Neural progenitor cell (in vitro differentiated cells): ENCODE results near the gene LRFN2.

Experiments used
- CTCF ChIP-seq: fragments of 200-600 bp; sonication (generic); IDR thresholded peaks from 2 replicates; pipeline ENCODE4 v1.5.1; 2017; ENCODE audit warnings: antibody characterized with exemption, mild to moderate bottlenecking
- EZH2 ChIP-seq: fragments of 200-600 bp; sonication (generic); IDR thresholded peaks from 2 replicates; pipeline ENCODE4 v1.6.1; 2017; ENCODE audit warnings: antibody characterized with exemption, mild to moderate bottlenecking, moderate library complexity

- TF ChIP-seq CTCF (no peak), EZH2 (no peak)
These were observed 167.8 kb downstream of the LRFN2 start for GRCh38 chr6:40419377-40419776.
